Activated CD4-positive, alpha-beta T cell treated with anti-CD3 and anti-CD28 coated beads for 36 hours (primary cell): ENCODE measurements around the gene AGBL1. TPM values are rescaled to one million over a fixed set of nuclear protein-coding genes. Genes with fewer than 3 reads are reported as not detected.

ENCODE experiments used
- ATAC-seq: fragments of 200-7000 bp; cut with Tn5 transposase; one replicate; pipeline ENCODE4 v1.10.0; 2021; ENCODE audit warnings: mild to moderate bottlenecking, moderate library complexity
- CTCF ChIA-PET: fragments of 350-600 bp; sonication (Branson Sonifier 250); formaldehyde crosslinking; loops from one replicate; lab custom pipeline; 2021; ENCODE audit warnings: antibody characterized with exemption; lab: Charles Lee
- POLR2A ChIA-PET: fragments of 350-600 bp; sonication (Branson Sonifier 250); formaldehyde crosslinking; loops from one replicate; lab custom pipeline; 2021; ENCODE audit warnings: antibody characterized with exemption, inconsistent platforms; lab: Charles Lee
- DNase-seq: peaks from one replicate; pipeline ENCODE4 v3.0.0-alpha.2; 2020
- H3K27ac Mint-ChIP-seq: one replicate; pipeline ENCODE4 v1.8.0; 2021; ENCODE audit warnings: mixed read lengths
- H3K27me3 Mint-ChIP-seq: one replicate; pipeline ENCODE4 v1.8.0; 2021; ENCODE audit warnings: mixed read lengths
- H3K36me3 Mint-ChIP-seq: one replicate; pipeline ENCODE4 v1.8.0; 2021; ENCODE audit warnings: low read depth, mixed read lengths
- H3K4me1 Mint-ChIP-seq: one replicate; pipeline ENCODE4 v1.8.0; 2021; ENCODE audit warnings: mixed read lengths
- H3K4me3 Mint-ChIP-seq: one replicate; pipeline ENCODE4 v1.8.0; 2021; ENCODE audit warnings: mild to moderate bottlenecking, moderate library complexity, mixed read lengths
- H3K9me3 Mint-ChIP-seq: one replicate; pipeline ENCODE4 v1.8.0; 2021; ENCODE audit warnings: low read depth, mixed read lengths
- intact Hi-C, 2 experiments: fragments of 100-400 bp; cut with DNase I in 1 of 2; cut with micrococcal nuclease in 1 of 2; formaldehyde crosslinking; loops; one replicate each; pipeline versions ENCODE4 v1.14.2 to v1.15.1; 2022 to 2024; cut with DNase I, micrococcal nuclease
- total RNA-seq, 2 experiments: library from RNA; stranded (reverse); gene quantifications; one replicate each; pipeline ENCODE4 v1.2.3, GENCODE V29; 2021

AGBL1 gene
- total RNA-seq, 2 experiments from 2014 or later, result 0.04 to 0.05 TPM

DNA sequence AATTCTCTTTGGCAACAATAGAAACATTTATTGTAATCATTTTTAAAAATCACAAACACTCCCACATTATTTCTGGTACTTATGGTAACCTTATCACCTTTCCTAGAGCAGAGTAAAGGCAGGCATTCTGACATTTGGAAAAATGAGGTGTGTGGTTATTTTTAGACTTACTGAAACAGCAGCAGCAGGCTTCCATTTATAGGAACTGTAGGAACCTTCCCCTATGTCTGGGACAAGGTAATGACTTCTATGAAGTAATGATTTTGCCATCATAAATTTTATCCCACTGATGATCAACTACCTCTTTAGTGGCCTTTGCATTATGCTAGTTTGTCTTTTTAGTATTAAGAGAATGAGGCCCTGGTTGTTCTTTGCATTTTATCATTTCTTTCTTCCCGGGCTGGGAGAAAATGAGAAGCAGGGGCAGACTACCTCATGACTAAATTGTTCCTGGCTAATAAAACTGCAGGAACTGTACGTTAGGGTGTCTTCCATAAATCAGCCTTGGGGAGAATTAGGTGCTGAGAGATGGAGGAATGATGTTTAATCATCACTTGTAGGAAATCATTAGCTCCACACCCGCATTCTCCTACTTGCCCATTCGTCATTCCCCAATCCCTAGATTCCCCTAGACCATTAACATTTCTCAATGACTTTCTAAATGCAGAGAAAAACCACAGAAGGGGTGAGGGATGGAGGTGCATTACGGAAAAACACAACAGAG is 680.3 kb downstream of the AGBL1 start:
- H3K4me3 Mint-ChIP-seq, result no peak overlapping the region
- H3K4me1 Mint-ChIP-seq, result no peaks in the 10 kb centered on the region
- H3K27ac Mint-ChIP-seq, result no peak overlapping the region
- DNase-seq (no peak), ATAC-seq (no peak)
- H3K9me3 Mint-ChIP-seq, result no peaks in the 10 kb centered on the region
- intact Hi-C loops, result no loop called here
- peaks cover 21% of the 10 kb centered on the region for H3K27me3 Mint-ChIP-seq
- POLR2A ChIA-PET, result no interaction called here
- CTCF ChIA-PET, result no interaction called here
- no peaks in the 10 kb centered on the region for H3K36me3 Mint-ChIP-seq

DNA sequence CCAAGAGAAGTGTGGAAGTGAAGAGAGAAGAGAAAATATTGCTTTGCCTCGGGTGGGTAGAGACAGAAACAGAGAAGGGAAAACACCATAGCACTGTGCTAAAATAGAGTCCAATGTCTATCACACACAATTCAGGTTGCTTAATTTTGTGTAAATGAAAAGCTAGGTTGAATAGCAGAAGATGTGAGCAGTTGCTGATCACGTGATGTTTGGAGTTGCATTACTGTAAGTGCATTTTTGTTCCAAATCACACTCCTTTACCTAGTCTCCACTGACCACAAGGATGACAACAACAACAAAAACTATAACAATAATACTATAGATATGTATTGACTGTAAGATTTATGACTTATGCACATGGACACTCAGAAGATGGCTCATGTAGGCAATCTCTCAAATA is 683.2 kb downstream of the AGBL1 start:
- H3K9me3 Mint-ChIP-seq, result no peaks in the 10 kb centered on the region
- no peaks in the 10 kb centered on the region for H3K4me1 Mint-ChIP-seq
- ChIA-PET CTCF (interaction anchor here (1.2 to 1.7 kb wide), 2 partner anchors 11 to 19 kb away, joined by 3 to 4 read pairs; no protein-coding TSS in a partner anchor), POLR2A (no interaction called here)
- intact Hi-C loops, result loop anchor here in 1 of 2 experiments (1.0 kb wide), 1 partner anchor 12 kb away; no protein-coding TSS in a partner anchor
- ATAC-seq, result no peak
- H3K36me3 Mint-ChIP-seq, result no peaks in the 10 kb centered on the region
- no peak for DNase-seq
- H3K27ac Mint-ChIP-seq, result no peak overlapping the region
- no peak overlapping the region for H3K4me3 Mint-ChIP-seq
- peaks cover 11% of the 10 kb centered on the region for H3K27me3 Mint-ChIP-seq

DNA sequence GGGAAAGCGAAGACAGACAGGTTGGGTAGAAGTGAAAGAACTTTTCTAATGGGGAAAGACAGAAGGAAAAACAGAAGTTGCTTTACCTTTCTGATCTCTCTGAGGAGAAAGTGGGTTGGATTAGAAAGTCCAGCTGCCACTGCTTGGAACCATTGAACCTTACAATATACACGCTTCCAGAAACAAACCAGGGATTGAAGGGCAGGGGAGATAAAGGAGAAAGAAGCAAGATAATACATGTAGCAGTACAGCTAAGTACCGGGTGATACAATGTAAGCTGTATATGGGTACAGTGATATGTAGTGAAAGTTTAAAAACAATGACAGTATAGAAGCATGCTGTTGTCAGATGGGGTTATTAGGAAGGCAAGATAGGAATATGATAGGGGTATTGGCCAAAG is 684.4 kb downstream of the AGBL1 start:
- H3K27ac Mint-ChIP-seq, result no peak overlapping the region
- no peak overlapping the region for H3K4me3 Mint-ChIP-seq
- peaks cover 9% of the 10 kb centered on the region for H3K27me3 Mint-ChIP-seq
- ATAC-seq (no peak), DNase-seq (no peak)
- no peaks in the 10 kb centered on the region for H3K9me3 Mint-ChIP-seq
- ChIA-PET POLR2A (no interaction called here), CTCF (interaction anchor here (0.6 to 1.7 kb wide), 2 partner anchors 20 to 859 kb away, joined by 3 to 4 read pairs; no protein-coding TSS in a partner anchor)
- intact Hi-C loops, result no loop called here
- no peaks in the 10 kb centered on the region for H3K4me1 Mint-ChIP-seq
- no peaks in the 10 kb centered on the region for H3K36me3 Mint-ChIP-seq

DNA sequence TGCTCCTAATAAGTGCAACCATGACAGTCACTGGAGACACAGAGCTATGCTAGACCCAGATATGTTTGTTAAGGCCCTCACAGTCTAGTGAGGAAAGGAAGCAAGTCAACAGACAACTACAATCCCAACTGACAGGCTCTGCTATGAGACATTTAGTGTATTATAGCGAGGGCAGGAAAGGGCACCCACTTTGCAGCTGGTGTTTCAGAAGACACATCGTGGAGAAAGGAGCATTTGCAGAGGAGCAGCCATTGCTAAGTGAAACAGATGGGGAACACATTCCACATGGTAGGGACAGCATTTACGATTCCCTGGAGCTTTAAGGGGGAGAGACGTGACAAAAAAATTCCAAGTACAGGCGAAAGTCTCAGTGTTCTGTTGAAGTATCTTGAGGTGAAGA is 685.6 kb downstream of the AGBL1 start:
- Mint-ChIP-seq H3K9me3 (no peaks in the 10 kb centered on the region), H3K27me3 (peaks cover 9% of the 10 kb centered on the region), H3K27ac (no peak overlapping the region), H3K36me3 (no peaks in the 10 kb centered on the region), H3K4me3 (no peak overlapping the region), H3K4me1 (no peaks in the 10 kb centered on the region)
- POLR2A ChIA-PET, result no interaction called here
- DNase-seq (no peak), ATAC-seq (no peak)
- CTCF ChIA-PET, result interaction anchor here (0.6 kb wide), 1 partner anchor 22 kb away, joined by 3 read pairs; no protein-coding TSS in a partner anchor
- intact Hi-C loops, result no loop called here

DNA sequence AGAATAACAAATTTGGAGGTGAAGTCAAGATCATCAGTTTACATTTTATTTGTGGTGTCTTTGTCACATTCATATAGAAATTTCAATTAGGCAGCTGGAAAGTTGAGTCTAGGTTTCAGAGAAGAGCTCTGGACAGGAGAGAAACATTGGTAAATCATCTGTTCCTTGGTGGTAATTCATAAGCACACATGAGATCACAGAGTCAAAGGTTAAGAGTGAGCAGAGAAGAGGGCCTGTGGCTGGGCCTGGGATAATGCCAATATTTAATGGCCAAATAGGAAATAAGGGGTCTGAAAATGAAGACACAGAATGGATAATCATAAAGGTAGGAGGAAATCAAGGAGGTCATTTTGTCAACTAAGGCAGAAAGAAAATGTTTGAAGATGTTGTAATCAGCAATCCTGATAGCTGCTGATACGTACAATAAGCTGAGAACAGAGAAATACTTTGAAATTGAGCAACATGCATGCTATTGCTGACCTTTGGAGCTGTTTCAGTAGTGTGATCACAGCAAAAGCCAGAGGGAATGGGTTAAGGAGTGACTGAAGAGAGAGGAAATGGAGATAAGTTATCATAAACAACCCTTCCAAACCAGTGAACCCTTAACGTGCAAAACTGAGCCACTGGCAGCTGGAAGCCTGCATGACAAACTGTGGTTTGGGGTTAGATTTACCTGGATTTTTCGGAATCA is 692.8 kb downstream of the AGBL1 start:
- POLR2A ChIA-PET, result no interaction called here
- CTCF ChIA-PET, result no interaction called here
- no peaks in the 10 kb centered on the region for H3K9me3 Mint-ChIP-seq
- no peaks in the 10 kb centered on the region for H3K36me3 Mint-ChIP-seq
- no peak overlapping the region for H3K4me3 Mint-ChIP-seq
- H3K27me3 Mint-ChIP-seq, result no peaks in the 10 kb centered on the region
- DNase-seq, result no peak
- no peaks in the 10 kb centered on the region for H3K4me1 Mint-ChIP-seq
- no peak overlapping the region for H3K27ac Mint-ChIP-seq
- intact Hi-C loops, result no loop called here
- no peak for ATAC-seq

DNA sequence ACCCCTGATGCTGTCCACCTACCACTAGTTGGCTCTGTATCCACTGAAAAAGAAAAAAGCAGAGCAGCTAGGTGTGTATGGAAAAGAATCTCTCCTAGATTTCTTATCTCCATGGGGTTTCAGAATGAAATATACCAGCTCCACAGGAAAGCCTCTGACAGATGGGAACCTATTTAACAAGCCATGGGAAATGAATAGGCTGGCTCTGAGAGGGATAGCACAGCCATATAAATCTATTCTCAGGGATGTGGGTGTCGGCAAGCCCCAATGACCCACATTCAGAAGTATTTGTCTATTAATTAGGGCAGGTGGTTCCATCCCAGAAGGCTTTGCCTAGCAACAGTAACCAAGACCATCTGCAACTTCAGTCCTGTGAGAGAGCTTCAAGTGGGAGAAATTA is 694.1 kb downstream of the AGBL1 start:
- no peaks in the 10 kb centered on the region for H3K4me1 Mint-ChIP-seq
- H3K9me3 Mint-ChIP-seq, result no peaks in the 10 kb centered on the region
- H3K27ac Mint-ChIP-seq, result no peak overlapping the region
- intact Hi-C loops, result no loop called here
- no peaks in the 10 kb centered on the region for H3K36me3 Mint-ChIP-seq
- ChIA-PET CTCF (interaction anchor here (1.1 kb wide), 1 partner anchor 10 kb away, joined by 3 read pairs; no protein-coding TSS in a partner anchor), POLR2A (no interaction called here)
- no peak overlapping the region for H3K4me3 Mint-ChIP-seq
- DNase-seq (no peak), ATAC-seq (no peak)
- no peaks in the 10 kb centered on the region for H3K27me3 Mint-ChIP-seq

DNA sequence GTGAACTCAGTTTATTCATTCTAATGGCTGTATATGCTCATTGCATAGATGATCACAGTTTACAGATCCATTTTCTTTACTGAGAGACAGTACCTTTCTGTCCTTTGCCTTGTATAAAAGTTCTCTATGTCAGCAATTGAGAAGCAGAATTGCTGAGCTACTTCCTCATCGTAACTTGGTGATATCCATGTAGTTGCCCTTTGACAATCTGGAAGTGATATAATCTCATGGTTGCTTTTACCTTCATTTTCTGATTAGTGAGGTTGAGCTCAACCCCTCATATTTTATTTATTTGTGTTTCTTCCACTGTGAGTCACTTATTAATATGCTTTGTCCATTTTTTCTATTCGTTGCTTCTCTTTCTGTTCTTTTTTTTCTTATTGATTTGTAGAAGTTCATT is 696.5 kb downstream of the AGBL1 start:
- CTCF ChIA-PET, result interaction anchor here (0.7 kb wide), 1 partner anchor 171 kb away, joined by 3 read pairs; no protein-coding TSS in a partner anchor
- Mint-ChIP-seq H3K4me3 (no peak overlapping the region), H3K27me3 (no peaks in the 10 kb centered on the region), H3K27ac (no peak overlapping the region), H3K4me1 (no peaks in the 10 kb centered on the region), H3K36me3 (no peaks in the 10 kb centered on the region), H3K9me3 (no peaks in the 10 kb centered on the region)
- ATAC-seq (no peak), DNase-seq (no peak)
- POLR2A ChIA-PET, result no interaction called here
- intact Hi-C loops, result no loop called here

DNA sequence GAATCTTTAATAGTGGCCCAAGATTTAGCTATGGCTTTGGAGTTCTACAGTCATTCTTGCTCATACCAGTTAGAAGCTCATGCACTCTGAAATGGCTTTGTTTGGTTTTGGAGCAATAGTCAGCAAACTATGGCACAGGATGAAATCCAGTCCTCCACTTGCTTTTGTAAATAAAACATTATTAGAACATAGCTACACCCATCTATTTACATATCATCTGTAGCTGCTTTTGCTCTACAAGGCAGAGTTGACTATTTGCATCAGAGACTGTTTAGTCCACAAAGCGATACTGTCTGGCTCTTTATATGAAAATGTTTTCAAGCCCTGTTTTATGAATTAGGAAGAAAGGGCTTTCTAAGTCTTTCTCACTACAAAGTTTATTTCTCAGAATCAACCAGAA is 716.9 kb downstream of the AGBL1 start:
- Mint-ChIP-seq H3K27ac (no peak overlapping the region), H3K27me3 (no peaks in the 10 kb centered on the region), H3K4me3 (no peak overlapping the region), H3K4me1 (no peaks in the 10 kb centered on the region), H3K9me3 (no peaks in the 10 kb centered on the region), H3K36me3 (no peaks in the 10 kb centered on the region)
- ChIA-PET POLR2A (no interaction called here), CTCF (no interaction called here)
- intact Hi-C loops, result no loop called here
- ATAC-seq (no peak), DNase-seq (no peak)

DNA sequence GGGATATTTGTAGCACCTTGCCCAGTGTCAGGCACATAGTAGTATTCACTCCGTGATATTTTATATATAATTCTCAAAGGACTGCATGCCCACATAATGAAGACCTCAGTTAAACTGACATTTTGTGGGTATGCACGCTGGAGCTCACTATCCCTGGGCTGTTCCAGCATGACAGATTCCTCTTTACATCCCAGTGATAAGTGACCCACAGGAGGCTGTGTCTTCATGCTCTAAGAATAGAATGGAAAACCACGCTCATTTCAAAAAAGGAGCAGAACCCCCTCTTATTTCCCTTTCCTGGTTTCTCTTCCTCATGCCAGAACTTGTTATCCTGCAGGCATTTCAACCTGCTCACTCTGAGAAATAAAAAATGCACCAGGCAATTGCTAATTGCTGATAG is 717.5 kb downstream of the AGBL1 start:
- Mint-ChIP-seq H3K36me3 (no peaks in the 10 kb centered on the region), H3K27me3 (no peaks in the 10 kb centered on the region), H3K4me1 (no peaks in the 10 kb centered on the region), H3K27ac (no peak overlapping the region), H3K9me3 (no peaks in the 10 kb centered on the region), H3K4me3 (no peak overlapping the region)
- ATAC-seq (no peak), DNase-seq (no peak)
- ChIA-PET POLR2A (no interaction called here), CTCF (no interaction called here)
- intact Hi-C loops, result no loop called here

DNA sequence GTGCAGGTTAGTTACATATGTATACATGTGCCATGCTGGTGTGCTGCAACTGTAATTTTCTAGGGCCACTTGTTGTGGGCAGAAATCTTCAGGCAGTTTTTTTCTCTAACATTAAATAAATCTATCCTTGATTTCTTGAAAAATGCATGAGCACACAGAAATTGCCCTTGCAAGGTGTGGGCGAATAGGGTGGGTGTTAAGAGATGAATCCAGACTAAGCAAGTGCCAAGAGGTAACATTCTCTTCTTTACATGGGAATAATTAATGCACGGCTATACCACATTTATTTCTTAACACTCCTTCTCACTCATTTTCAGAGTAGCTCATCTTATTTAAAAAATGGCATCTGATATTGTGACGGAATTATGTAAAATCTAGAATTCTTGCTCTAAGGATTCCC is 719.6 kb downstream of the AGBL1 start:
- H3K27ac Mint-ChIP-seq, result no peak overlapping the region
- H3K27me3 Mint-ChIP-seq, result no peaks in the 10 kb centered on the region
- DNase-seq (no peak), ATAC-seq (no peak)
- H3K36me3 Mint-ChIP-seq, result no peaks in the 10 kb centered on the region
- no peak overlapping the region for H3K4me3 Mint-ChIP-seq
- no peaks in the 10 kb centered on the region for H3K9me3 Mint-ChIP-seq
- H3K4me1 Mint-ChIP-seq, result no peaks in the 10 kb centered on the region
- intact Hi-C loops, result no loop called here
- POLR2A ChIA-PET, result no interaction called here
- CTCF ChIA-PET, result no interaction called here

DNA sequence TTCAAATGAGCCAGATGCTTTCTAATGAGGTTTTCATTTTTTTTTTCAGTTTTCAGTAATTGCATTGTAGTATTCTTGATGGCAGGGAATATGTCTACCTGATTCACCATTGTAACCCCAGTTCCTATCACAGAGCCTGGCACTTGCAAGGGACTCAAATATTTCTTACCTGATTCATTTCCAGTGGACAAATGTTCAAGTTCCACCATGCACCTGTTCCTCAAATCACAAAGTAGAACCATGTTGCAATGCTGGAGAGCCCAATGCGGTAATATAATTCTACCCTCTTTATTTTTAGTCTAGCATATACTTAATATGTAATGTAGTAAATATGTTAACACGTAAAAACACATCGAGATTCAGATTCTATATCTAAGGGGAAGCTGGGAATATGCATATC is 722.6 kb downstream of the AGBL1 start:
- Mint-ChIP-seq H3K4me1 (no peaks in the 10 kb centered on the region), H3K27ac (no peak overlapping the region), H3K36me3 (no peaks in the 10 kb centered on the region), H3K9me3 (no peaks in the 10 kb centered on the region), H3K4me3 (no peak overlapping the region), H3K27me3 (no peaks in the 10 kb centered on the region)
- DNase-seq (no peak), ATAC-seq (no peak)
- intact Hi-C loops, result no loop called here
- ChIA-PET CTCF (no interaction called here), POLR2A (no interaction called here)

DNA sequence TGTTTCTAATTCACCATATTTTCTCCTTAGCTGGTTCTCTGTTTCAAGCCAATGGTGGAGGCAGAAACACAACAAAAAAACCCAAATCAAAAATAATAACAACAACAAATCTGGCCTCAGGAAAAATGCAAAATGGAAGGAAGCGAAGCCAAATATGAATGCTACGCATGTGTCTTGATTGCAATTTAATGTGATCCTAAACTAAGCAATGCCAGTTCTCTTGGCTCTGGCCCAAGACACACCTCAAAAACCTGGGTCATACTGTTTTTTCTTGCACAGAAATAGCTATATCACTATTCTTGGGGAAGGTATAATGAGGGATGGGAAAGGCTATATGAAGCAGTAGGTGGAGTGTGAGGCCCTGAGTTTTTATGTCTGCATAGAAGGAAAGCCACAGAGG is 724.7 kb downstream of the AGBL1 start:
- no peak for ATAC-seq
- ChIA-PET CTCF (no interaction called here), POLR2A (interaction anchor here (0.5 kb wide), 1 partner anchor 35 kb away, joined by 4 read pairs; no protein-coding TSS in a partner anchor)
- H3K4me1 Mint-ChIP-seq, result no peaks in the 10 kb centered on the region
- H3K27ac Mint-ChIP-seq, result no peak overlapping the region
- DNase-seq, result no peak
- peaks cover 2% of the 10 kb centered on the region for H3K27me3 Mint-ChIP-seq
- H3K9me3 Mint-ChIP-seq, result no peaks in the 10 kb centered on the region
- no peak overlapping the region for H3K4me3 Mint-ChIP-seq
- no peaks in the 10 kb centered on the region for H3K36me3 Mint-ChIP-seq
- intact Hi-C loops, result no loop called here
